ENCODE results near the gene AGFG1.

DNA sequence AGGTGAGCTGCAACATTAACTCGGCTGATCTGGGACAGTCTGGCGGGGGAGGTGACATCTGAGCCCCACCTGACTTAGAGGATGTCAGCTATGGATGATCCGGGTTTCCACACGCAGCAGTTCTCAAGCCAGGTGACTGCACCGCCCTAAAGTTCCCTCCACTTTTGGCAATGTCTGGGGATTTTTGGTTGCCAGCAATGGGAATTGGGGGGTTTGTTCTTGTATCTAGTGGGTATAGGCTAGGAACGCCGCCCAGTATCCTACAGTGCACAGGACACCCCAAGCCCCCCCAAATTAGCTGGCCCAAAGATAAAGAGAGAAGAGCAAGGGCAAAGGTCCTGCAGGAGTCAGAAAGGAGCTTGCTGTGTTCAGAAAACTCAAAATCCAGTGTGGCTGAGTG is 544 bp upstream of the AGFG1 start:
- TF ChIP-seq POLR2A (IDR thresholded peaks at IDR 0.05), result no peak
- TF ChIP-seq, protein P1, sequence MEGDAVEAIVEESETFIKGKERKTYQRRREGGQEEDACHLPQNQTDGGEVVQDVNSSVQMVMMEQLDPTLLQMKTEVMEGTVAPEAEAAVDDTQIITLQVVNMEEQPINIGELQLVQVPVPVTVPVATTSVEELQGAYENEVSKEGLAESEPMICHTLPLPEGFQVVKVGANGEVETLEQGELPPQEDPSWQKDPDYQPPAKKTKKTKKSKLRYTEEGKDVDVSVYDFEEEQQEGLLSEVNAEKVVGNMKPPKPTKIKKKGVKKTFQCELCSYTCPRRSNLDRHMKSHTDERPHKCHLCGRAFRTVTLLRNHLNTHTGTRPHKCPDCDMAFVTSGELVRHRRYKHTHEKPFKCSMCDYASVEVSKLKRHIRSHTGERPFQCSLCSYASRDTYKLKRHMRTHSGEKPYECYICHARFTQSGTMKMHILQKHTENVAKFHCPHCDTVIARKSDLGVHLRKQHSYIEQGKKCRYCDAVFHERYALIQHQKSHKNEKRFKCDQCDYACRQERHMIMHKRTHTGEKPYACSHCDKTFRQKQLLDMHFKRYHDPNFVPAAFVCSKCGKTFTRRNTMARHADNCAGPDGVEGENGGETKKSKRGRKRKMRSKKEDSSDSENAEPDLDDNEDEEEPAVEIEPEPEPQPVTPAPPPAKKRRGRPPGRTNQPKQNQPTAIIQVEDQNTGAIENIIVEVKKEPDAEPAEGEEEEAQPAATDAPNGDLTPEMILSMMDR (IDR thresholded peaks at IDR 0.05), result no peak

All from suprapubic skin (tissue), 3 donors.